SH-SY5Y (cell line): ENCODE results near the gene COL15A1.

Experiments
- GATA2 ChIP-seq: IDR thresholded peaks from 2 replicates; pipeline ENCODE4 v1.6.1; 2011; ENCODE audit warnings: mild to moderate bottlenecking, low read depth, low read length
- GATA3 ChIP-seq: IDR thresholded peaks from 2 replicates; pipeline ENCODE4 v1.6.1; 2011; ENCODE audit warnings: low read depth, mild to moderate bottlenecking, low read length, moderate library complexity

GRCh38 chr9:99002706-99003105 lies 59.0 kb downstream of the COL15A1 start:
- TF ChIP-seq GATA2 (no peak), GATA3 (no peak)
